ENCODE results near the gene PSG11.
"Not testable (repeated sequence)": the region's sequence is repeated elsewhere in the genome, so short reads cannot be mapped to it uniquely, and the experiment has no call there.

GRCh38 chr19:43059482-43059881 is 33.2 kb upstream of the PSG11 start:
- TF ChIP-seq POLR2A (IDR thresholded peaks at IDR 0.05): not testable (repeated sequence)
- TF ChIP-seq, protein P1, sequence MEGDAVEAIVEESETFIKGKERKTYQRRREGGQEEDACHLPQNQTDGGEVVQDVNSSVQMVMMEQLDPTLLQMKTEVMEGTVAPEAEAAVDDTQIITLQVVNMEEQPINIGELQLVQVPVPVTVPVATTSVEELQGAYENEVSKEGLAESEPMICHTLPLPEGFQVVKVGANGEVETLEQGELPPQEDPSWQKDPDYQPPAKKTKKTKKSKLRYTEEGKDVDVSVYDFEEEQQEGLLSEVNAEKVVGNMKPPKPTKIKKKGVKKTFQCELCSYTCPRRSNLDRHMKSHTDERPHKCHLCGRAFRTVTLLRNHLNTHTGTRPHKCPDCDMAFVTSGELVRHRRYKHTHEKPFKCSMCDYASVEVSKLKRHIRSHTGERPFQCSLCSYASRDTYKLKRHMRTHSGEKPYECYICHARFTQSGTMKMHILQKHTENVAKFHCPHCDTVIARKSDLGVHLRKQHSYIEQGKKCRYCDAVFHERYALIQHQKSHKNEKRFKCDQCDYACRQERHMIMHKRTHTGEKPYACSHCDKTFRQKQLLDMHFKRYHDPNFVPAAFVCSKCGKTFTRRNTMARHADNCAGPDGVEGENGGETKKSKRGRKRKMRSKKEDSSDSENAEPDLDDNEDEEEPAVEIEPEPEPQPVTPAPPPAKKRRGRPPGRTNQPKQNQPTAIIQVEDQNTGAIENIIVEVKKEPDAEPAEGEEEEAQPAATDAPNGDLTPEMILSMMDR (IDR thresholded peaks at IDR 0.05): not testable (repeated sequence)
